GM21360 (cell line): Measurements from ENCODE around the gene KRTAP10-3.
"Not testable (repeated sequence)": the region's sequence is repeated elsewhere in the genome, so short reads cannot be mapped to it uniquely, and the experiment has no call there.

Source experiments
- ATAC-seq: cut with Tn5 transposase; IDR thresholded peaks from one replicate; pipeline ENCODE4 v1.9.1; 2021; ENCODE audit warnings: mild to moderate bottlenecking, moderate library complexity; ENCODE audit not compliant: unreplicated experiment

Gene KRTAP10-3

GRCh38 chr21:44572959-44573583 is 14.5 kb upstream of the KRTAP10-3 start:
- ATAC-seq = no peak

GRCh38 chr21:44571844-44572782 is 13.5 kb upstream of the KRTAP10-3 start:
- ATAC-seq = no peak

GRCh38 chr21:44571296-44571695 is 12.7 kb upstream of the KRTAP10-3 start:
- ATAC-seq = no peak

- ATAC-seq = no peak
Measured at GRCh38 chr21:44569861-44570517, 11.4 kb upstream of the KRTAP10-3 start.

GRCh38 chr21:44568667-44569556 is 10.3 kb upstream of the KRTAP10-3 start:
- no peak for ATAC-seq

- no peak for ATAC-seq
Measured at GRCh38 chr21:44568261-44568660, 9.7 kb upstream of the KRTAP10-3 start.

GRCh38 chr21:44567481-44568171 is 9.0 kb upstream of the KRTAP10-3 start:
- no peak for ATAC-seq

GRCh38 chr21:44566403-44566802 is 7.8 kb upstream of the KRTAP10-3 start:
- ATAC-seq = no peak

GRCh38 chr21:44564886-44565598 is 6.4 kb upstream of the KRTAP10-3 start:
- no peak for ATAC-seq

- no peak for ATAC-seq
Measured at GRCh38 chr21:44564099-44564498, 5.5 kb upstream of the KRTAP10-3 start.

- ATAC-seq = not testable (repeated sequence)
Measured at GRCh38 chr21:44558329-44558675, 293 bp downstream of the KRTAP10-3 start.

- no peak for ATAC-seq
Measured at GRCh38 chr21:44557491-44558328, 885 bp downstream of the KRTAP10-3 start.

GRCh38 chr21:44556879-44557278 is 1.7 kb downstream of the KRTAP10-3 start:
- ATAC-seq = no peak

GRCh38 chr21:44555200-44555875 is 3.3 kb downstream of the KRTAP10-3 start:
- no peak for ATAC-seq

GRCh38 chr21:44552681-44553080 is 5.9 kb downstream of the KRTAP10-3 start:
- no peak for ATAC-seq

- no peak for ATAC-seq
Measured at GRCh38 chr21:44552136-44552535, 6.5 kb downstream of the KRTAP10-3 start.

GRCh38 chr21:44551340-44551961 is 7.1 kb downstream of the KRTAP10-3 start, which contains the start of gene KRTAP10-2:
Gene KRTAP10-2 (minus strand): TSS chr21:44551505. CDS start chr21:44551458, 47 bp downstream.
- ATAC-seq = no peak
